Esophagus (tissue), 2 donors: Measurements from ENCODE around the gene YAF2. TPM values are rescaled to one million over a fixed set of nuclear protein-coding genes. Genes with fewer than 3 reads are reported as not detected.
A peak's percentile ranks its signal among the peaks of the same experiment; 100 is the strongest.
"Not testable (repeated sequence)": the region's sequence is repeated elsewhere in the genome, so short reads cannot be mapped to it uniquely, and the experiment has no call there.

Experiments used
- H3K27ac ChIP-seq, 2 donors: one replicate each; pipeline ENCODE4 v1.5.1; 2013; ENCODE audit warnings: low read depth in 2 of 2, mild to moderate bottlenecking in 2 of 2, inconsistent platforms in 1 of 2, low read length in 1 of 2, moderate library complexity in 1 of 2
- H3K27me3 ChIP-seq, 2 donors: one replicate each; pipeline ENCODE4 v1.6.1; 2013; ENCODE audit warnings: low read length in 2 of 2, control low read depth in 1 of 2, mild to moderate bottlenecking in 1 of 2; ENCODE audit not compliant: insufficient read depth in 2 of 2, control insufficient read depth in 1 of 2
- H3K36me3 ChIP-seq, 2 donors: one replicate each; pipeline ENCODE4 v1.6.1; 2013; ENCODE audit warnings: low read length in 1 of 2; ENCODE audit not compliant: control insufficient read depth in 2 of 2, insufficient read depth in 2 of 2
- H3K4me1 ChIP-seq, 2 donors: one replicate each; pipeline ENCODE4 v1.6.1; 2013; ENCODE audit warnings: low read length in 1 of 2; ENCODE audit not compliant: control insufficient read depth in 2 of 2, insufficient read depth in 2 of 2
- H3K4me3 ChIP-seq, 2 donors: one replicate each; pipeline ENCODE4 v1.5.1; 2013; ENCODE audit warnings: low read length in 2 of 2, mild to moderate bottlenecking in 2 of 2, low read depth in 1 of 2, moderate library complexity in 1 of 2
- H3K9me3 ChIP-seq, 2 donors: one replicate each; pipeline ENCODE4 v1.6.1; 2013; ENCODE audit warnings: mild to moderate bottlenecking in 2 of 2, low read depth in 1 of 2, low read length in 1 of 2, moderate library complexity in 1 of 2; ENCODE audit not compliant: control insufficient read depth in 2 of 2, insufficient read depth in 1 of 2
- WGBS, 2 donors: extraction: QIAGEN DNeasy Blood & Tissue Kit; methylation state at CpG; one replicate each; pipeline ENCODE4 v1.1.7; 2013; 5-methylcytosine and 5-hydroxymethylcytosine counted together
- polyA plus RNA-seq, 2 donors: library from polyadenylated mRNA; stranded (reverse); fragments of 200-250 nt; gene quantifications; one replicate each; pipeline ENCODE4 v1.2.3, GENCODE V29; 2013
- donor health status: healthy with polysubstance abuse.
- donor health status: Bipolar disorder and iron deficiency.

YAF2 gene
- polyA plus RNA-seq, 2 donors: 5.3 to 7.4 TPM

GRCh38 chr12:42259699-42260098 is 21.7 kb upstream of the YAF2 start:
- no peaks in the 10 kb centered on the region for H3K9me3 ChIP-seq
- H3K27ac ChIP-seq: no peak overlapping the region
- H3K4me3 ChIP-seq: no peak overlapping the region
- no peaks in the 10 kb centered on the region for H3K36me3 ChIP-seq
- WGBS, 2 donors: 96 to 97% methylated on average over 4 of the region's 4 CpGs
- H3K4me1 ChIP-seq: no peaks in the 10 kb centered on the region
- H3K27me3 ChIP-seq: no peaks in the 10 kb centered on the region

GRCh38 chr12:42255866-42256261 is 17.8 kb upstream of the YAF2 start:
- no peaks in the 10 kb centered on the region for H3K4me1 ChIP-seq
- no peaks in the 10 kb centered on the region for H3K36me3 ChIP-seq
- no peaks in the 10 kb centered on the region for H3K27me3 ChIP-seq
- no peaks in the 10 kb centered on the region for H3K9me3 ChIP-seq
- no peak overlapping the region for H3K27ac ChIP-seq
- H3K4me3 ChIP-seq: no peak overlapping the region

- H3K4me3 ChIP-seq: no peak overlapping the region
- H3K27ac ChIP-seq: no peak overlapping the region
- H3K27me3 ChIP-seq: no peaks in the 10 kb centered on the region
- 94 to 98% methylated on average over 2 of the region's 2 CpGs for WGBS, 2 donors
- H3K9me3 ChIP-seq: no peaks in the 10 kb centered on the region
- H3K4me1 ChIP-seq: no peaks in the 10 kb centered on the region
- H3K36me3 ChIP-seq: no peaks in the 10 kb centered on the region
Observed at GRCh38 chr12:42255221-42255865, 17.3 kb upstream of the YAF2 start.

- H3K4me3 ChIP-seq, H3K27ac ChIP-seq, H3K4me1 ChIP-seq, H3K27me3 ChIP-seq, H3K9me3 ChIP-seq, H3K36me3 ChIP-seq: not testable (repeated sequence)
- 78 to 82% methylated on average over 1 of the region's 1 CpG for WGBS, 2 donors
Observed at GRCh38 chr12:42252645-42253044, 14.6 kb upstream of the YAF2 start.

GRCh38 chr12:42249033-42249432 is 11.0 kb upstream of the YAF2 start:
- H3K4me3 ChIP-seq, H3K9me3 ChIP-seq, H3K27ac ChIP-seq, H3K27me3 ChIP-seq, H3K36me3 ChIP-seq, H3K4me1 ChIP-seq: not testable (repeated sequence)
- WGBS, 2 donors: 90 to 96% methylated on average over 3 of the region's 3 CpGs

- H3K36me3 ChIP-seq: no peaks in the 10 kb centered on the region
- H3K9me3 ChIP-seq: no peaks in the 10 kb centered on the region
- 93 to 94% methylated on average over 11 of the region's 11 CpGs for WGBS, 2 donors
- peaks cover 0 to 2% of the 10 kb centered on the region in 2 donors for H3K4me1 ChIP-seq
- H3K4me3 ChIP-seq: no peak overlapping the region
- no peak overlapping the region for H3K27ac ChIP-seq
- H3K27me3 ChIP-seq: no peaks in the 10 kb centered on the region
Observed at GRCh38 chr12:42240131-42240750, 2.2 kb upstream of the YAF2 start.

- Histone ChIP-seq H3K9me3 (no peaks in the 10 kb centered on the region), H3K27ac (peak overlapping the region; percentile 91 to 94), H3K36me3 (no peaks in the 10 kb centered on the region), H3K4me3 (peak overlapping the region; percentile 85 to 90), H3K4me1 (peaks cover 0 to 2% of the 10 kb centered on the region in 2 donors), H3K27me3 (no peaks in the 10 kb centered on the region)
- 0% methylated on average over 15 to 54 of the region's 54 CpGs for WGBS, 2 donors
Observed at GRCh38 chr12:42237853-42238239, 202 bp downstream of the YAF2 start.

- H3K36me3 ChIP-seq: no peaks in the 10 kb centered on the region
Observed at GRCh38 chr12:42237052-42237852, 796 bp downstream of the YAF2 start.

GRCh38 chr12:42236017-42236416 is 2.0 kb downstream of the YAF2 start:
- peaks cover 0 to 2% of the 10 kb centered on the region in 2 donors for H3K4me1 ChIP-seq
- H3K27me3 ChIP-seq: no peaks in the 10 kb centered on the region
- no peaks in the 10 kb centered on the region for H3K9me3 ChIP-seq
- no peak overlapping the region for H3K4me3 ChIP-seq
- H3K27ac ChIP-seq: peak overlapping the region in 1 of 2 donors; percentile 33
- no peaks in the 10 kb centered on the region for H3K36me3 ChIP-seq
- WGBS, 2 donors: 69 to 70% methylated on average over 4 of the region's 4 CpGs

More at GRCh38 chr12:42237052-42237852, 796 bp downstream of the YAF2 start:
- WGBS, 2 donors: 1% methylated on average over 42 to 56 of the region's 56 CpGs
- H3K4me1 ChIP-seq: peaks cover 0 to 2% of the 10 kb centered on the region in 2 donors
- H3K4me3 ChIP-seq: peak overlapping the region; percentile 85 to 90
- no peaks in the 10 kb centered on the region for H3K27me3 ChIP-seq
- no peaks in the 10 kb centered on the region for H3K9me3 ChIP-seq
- H3K27ac ChIP-seq: peak overlapping the region; percentile 91 to 94
